Measurements from ENCODE around the gene TNFRSF9.

DNA sequence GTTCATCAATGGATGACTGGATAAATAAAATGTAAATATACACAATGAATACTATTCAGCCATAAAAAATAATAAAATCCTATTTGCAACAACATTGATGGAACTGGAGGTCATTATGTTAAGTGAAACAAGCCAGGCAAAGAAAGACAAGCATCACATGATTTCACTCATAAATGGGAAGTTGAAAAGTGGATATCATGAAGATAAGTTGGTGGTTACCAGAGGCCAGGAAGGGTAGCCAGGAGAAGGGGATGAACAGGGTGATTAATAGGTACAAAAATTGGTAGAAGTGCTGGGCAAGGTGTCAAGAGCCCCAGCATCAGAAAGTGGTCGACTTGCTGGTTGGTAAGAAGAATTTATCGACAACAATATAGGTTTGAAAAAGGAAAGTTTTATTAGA is 19.5 kb upstream of the TNFRSF9 start:
- TF ChIP-seq, protein P1, sequence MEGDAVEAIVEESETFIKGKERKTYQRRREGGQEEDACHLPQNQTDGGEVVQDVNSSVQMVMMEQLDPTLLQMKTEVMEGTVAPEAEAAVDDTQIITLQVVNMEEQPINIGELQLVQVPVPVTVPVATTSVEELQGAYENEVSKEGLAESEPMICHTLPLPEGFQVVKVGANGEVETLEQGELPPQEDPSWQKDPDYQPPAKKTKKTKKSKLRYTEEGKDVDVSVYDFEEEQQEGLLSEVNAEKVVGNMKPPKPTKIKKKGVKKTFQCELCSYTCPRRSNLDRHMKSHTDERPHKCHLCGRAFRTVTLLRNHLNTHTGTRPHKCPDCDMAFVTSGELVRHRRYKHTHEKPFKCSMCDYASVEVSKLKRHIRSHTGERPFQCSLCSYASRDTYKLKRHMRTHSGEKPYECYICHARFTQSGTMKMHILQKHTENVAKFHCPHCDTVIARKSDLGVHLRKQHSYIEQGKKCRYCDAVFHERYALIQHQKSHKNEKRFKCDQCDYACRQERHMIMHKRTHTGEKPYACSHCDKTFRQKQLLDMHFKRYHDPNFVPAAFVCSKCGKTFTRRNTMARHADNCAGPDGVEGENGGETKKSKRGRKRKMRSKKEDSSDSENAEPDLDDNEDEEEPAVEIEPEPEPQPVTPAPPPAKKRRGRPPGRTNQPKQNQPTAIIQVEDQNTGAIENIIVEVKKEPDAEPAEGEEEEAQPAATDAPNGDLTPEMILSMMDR (conservative IDR thresholded peaks at IDR 0.05; ENCODE audit: low read depth in 2 of 2) = no peak
- TF ChIP-seq JUNB (IDR thresholded peaks at IDR 0.05; ENCODE audit: unreplicated experiment) (no peak), POLR2AphosphoS5 (IDR thresholded peaks at IDR 0.05; ENCODE audit: low read depth) (no peak), STAT1 (IDR thresholded peaks at IDR 0.05; ENCODE audit: unreplicated experiment) (no peak), EZH2 (IDR thresholded peaks at IDR 0.05; ENCODE audit: low read depth, unreplicated experiment) (no peak), EZH2phosphoT487 (IDR thresholded peaks at IDR 0.05; ENCODE audit: unreplicated experiment) (no peak), CREB1 (CRISPR knock-in tag; IDR thresholded peaks at IDR 0.05; ENCODE audit: low read depth) (no peak)
- TF ChIP-seq, protein P2, sequence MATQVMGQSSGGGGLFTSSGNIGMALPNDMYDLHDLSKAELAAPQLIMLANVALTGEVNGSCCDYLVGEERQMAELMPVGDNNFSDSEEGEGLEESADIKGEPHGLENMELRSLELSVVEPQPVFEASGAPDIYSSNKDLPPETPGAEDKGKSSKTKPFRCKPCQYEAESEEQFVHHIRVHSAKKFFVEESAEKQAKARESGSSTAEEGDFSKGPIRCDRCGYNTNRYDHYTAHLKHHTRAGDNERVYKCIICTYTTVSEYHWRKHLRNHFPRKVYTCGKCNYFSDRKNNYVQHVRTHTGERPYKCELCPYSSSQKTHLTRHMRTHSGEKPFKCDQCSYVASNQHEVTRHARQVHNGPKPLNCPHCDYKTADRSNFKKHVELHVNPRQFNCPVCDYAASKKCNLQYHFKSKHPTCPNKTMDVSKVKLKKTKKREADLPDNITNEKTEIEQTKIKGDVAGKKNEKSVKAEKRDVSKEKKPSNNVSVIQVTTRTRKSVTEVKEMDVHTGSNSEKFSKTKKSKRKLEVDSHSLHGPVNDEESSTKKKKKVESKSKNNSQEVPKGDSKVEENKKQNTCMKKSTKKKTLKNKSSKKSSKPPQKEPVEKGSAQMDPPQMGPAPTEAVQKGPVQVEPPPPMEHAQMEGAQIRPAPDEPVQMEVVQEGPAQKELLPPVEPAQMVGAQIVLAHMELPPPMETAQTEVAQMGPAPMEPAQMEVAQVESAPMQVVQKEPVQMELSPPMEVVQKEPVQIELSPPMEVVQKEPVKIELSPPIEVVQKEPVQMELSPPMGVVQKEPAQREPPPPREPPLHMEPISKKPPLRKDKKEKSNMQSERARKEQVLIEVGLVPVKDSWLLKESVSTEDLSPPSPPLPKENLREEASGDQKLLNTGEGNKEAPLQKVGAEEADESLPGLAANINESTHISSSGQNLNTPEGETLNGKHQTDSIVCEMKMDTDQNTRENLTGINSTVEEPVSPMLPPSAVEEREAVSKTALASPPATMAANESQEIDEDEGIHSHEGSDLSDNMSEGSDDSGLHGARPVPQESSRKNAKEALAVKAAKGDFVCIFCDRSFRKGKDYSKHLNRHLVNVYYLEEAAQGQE (IDR thresholded peaks at IDR 0.05; ENCODE audit: unreplicated experiment) = no peak
- TF ChIP-seq, protein P3, sequence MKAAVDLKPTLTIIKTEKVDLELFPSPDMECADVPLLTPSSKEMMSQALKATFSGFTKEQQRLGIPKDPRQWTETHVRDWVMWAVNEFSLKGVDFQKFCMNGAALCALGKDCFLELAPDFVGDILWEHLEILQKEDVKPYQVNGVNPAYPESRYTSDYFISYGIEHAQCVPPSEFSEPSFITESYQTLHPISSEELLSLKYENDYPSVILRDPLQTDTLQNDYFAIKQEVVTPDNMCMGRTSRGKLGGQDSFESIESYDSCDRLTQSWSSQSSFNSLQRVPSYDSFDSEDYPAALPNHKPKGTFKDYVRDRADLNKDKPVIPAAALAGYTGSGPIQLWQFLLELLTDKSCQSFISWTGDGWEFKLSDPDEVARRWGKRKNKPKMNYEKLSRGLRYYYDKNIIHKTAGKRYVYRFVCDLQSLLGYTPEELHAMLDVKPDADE (IDR thresholded peaks at IDR 0.05) = no peak
- TF ChIP-seq, protein P4, sequence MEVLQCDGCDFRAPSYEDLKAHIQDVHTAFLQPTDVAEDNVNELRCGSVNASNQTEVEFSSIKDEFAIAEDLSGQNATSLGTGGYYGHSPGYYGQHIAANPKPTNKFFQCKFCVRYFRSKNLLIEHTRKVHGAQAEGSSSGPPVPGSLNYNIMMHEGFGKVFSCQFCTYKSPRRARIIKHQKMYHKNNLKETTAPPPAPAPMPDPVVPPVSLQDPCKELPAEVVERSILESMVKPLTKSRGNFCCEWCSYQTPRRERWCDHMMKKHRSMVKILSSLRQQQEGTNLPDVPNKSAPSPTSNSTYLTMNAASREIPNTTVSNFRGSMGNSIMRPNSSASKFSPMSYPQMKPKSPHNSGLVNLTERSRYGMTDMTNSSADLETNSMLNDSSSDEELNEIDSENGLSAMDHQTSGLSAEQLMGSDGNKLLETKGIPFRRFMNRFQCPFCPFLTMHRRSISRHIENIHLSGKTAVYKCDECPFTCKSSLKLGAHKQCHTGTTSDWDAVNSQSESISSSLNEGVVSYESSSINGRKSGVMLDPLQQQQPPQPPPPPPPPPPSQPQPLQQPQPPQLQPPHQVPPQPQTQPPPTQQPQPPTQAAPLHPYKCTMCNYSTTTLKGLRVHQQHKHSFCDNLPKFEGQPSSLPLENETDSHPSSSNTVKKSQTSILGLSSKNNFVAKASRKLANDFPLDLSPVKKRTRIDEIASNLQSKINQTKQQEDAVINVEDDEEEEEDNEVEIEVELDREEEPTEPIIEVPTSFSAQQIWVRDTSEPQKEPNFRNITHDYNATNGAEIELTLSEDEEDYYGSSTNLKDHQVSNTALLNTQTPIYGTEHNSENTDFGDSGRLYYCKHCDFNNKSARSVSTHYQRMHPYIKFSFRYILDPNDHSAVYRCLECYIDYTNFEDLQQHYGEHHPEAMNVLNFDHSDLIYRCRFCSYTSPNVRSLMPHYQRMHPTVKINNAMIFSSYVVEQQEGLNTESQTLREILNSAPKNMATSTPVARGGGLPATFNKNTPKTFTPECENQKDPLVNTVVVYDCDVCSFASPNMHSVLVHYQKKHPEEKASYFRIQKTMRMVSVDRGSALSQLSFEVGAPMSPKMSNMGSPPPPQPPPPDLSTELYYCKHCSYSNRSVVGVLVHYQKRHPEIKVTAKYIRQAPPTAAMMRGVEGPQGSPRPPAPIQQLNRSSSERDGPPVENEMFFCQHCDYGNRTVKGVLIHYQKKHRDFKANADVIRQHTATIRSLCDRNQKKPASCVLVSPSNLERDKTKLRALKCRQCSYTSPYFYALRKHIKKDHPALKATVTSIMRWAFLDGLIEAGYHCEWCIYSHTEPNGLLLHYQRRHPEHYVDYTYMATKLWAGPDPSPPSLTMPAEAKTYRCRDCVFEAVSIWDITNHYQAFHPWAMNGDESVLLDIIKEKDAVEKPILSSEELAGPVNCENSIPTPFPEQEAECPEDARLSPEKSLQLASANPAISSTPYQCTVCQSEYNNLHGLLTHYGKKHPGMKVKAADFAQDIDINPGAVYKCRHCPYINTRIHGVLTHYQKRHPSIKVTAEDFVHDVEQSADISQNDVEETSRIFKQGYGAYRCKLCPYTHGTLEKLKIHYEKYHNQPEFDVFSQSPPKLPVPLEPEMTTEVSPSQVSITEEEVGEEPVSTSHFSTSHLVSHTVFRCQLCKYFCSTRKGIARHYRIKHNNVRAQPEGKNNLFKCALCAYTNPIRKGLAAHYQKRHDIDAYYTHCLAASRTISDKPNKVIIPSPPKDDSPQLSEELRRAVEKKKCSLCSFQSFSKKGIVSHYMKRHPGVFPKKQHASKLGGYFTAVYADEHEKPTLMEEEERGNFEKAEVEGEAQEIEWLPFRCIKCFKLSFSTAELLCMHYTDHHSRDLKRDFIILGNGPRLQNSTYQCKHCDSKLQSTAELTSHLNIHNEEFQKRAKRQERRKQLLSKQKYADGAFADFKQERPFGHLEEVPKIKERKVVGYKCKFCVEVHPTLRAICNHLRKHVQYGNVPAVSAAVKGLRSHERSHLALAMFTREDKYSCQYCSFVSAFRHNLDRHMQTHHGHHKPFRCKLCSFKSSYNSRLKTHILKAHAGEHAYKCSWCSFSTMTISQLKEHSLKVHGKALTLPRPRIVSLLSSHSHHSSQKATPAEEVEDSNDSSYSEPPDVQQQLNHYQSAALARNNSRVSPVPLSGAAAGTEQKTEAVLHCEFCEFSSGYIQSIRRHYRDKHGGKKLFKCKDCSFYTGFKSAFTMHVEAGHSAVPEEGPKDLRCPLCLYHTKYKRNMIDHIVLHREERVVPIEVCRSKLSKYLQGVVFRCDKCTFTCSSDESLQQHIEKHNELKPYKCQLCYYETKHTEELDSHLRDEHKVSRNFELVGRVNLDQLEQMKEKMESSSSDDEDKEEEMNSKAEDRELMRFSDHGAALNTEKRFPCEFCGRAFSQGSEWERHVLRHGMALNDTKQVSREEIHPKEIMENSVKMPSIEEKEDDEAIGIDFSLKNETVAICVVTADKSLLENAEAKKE (CRISPR knock-in tag; IDR thresholded peaks at IDR 0.05) = no peak

All from GM23338 (cell line).